Spinal cord (tissue), 10 donors: ENCODE results near the gene MED4. TPM values are rescaled to one million over a fixed set of nuclear protein-coding genes. Genes with fewer than 3 reads are reported as not detected.

ENCODE experiments used
- DNase-seq, 6 donors: peaks; one replicate each; pipeline versions ENCODE4 v3.0.0 to v3.0.0-alpha.2; 2013 to 2015; ENCODE audit warnings: low spot score in 6 of 6, low read depth in 4 of 6
- H3K27ac ChIP-seq: one replicate; pipeline ENCODE4 v1.5.1; 2013; ENCODE audit warnings: low read depth, low read length, control low read depth
- H3K27me3 ChIP-seq: one replicate; pipeline ENCODE4 v1.6.1; 2013; ENCODE audit warnings: low read length; ENCODE audit not compliant: control insufficient read depth, insufficient read depth
- H3K36me3 ChIP-seq: one replicate; pipeline ENCODE4 v1.6.1; 2013; ENCODE audit warnings: low read length; ENCODE audit not compliant: control insufficient read depth, insufficient read depth
- H3K4me1 ChIP-seq: one replicate; pipeline ENCODE4 v1.6.1; 2013; ENCODE audit warnings: low read length; ENCODE audit not compliant: control insufficient read depth, insufficient read depth
- H3K4me3 ChIP-seq: one replicate; pipeline ENCODE4 v1.5.1; 2013; ENCODE audit warnings: low read depth, low read length, control low read depth
- H3K9me3 ChIP-seq: one replicate; pipeline ENCODE4 v1.6.1; 2013; ENCODE audit warnings: low read length; ENCODE audit not compliant: control insufficient read depth, insufficient read depth
- WGBS: methylation state at CpG from one replicate; pipeline ENCODE4 v1.1.5; 2013; ENCODE audit warnings: missing lambda C conversion rate; ENCODE audit not compliant: insufficient coverage; 5-methylcytosine and 5-hydroxymethylcytosine counted together
- polyA plus RNA-seq, 2 donors: library from polyadenylated mRNA; unstranded; fragments of 120-200 nt; gene quantifications; one replicate each; pipeline ENCODE4 v1.2.1, GENCODE V29; 2013; ENCODE audit not compliant: insufficient read length in 2 of 2
- total RNA-seq, 2 donors: library from RNA; depleted of rRNA in 1 of 2; stranded (reverse); fragments of 120-200 nt in 1 of 2; fragments of >200 nt in 1 of 2; gene quantifications; one replicate each; pipeline versions ENCODE4 v1.2.3 to v1.2.4, GENCODE V29; 2013 to 2014
- donor health status: healthy.

The MED4 gene
- total and polyA plus RNA-seq, 4 donors: 44.7 to 73.7 (median 54.0) TPM

DNA sequence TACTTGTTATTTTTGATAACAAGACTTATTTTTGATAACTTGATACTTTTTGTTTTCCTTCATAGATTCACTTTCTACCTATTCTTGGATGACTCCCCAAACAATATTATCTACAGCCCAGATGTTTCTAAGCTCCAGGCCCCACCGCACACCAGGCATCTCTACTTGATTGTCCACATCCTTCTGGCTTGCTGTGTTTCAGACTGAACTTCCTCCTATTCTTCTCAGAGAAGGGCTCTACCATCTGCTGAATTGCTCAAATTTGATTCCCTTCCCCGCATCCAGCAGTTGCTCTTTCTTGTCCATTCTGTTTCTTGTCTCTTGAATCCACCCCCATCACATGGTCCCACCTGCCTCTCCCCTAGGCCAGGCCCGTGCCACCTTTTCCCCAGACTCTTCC is 44.4 kb downstream of the MED4 start:
- no peaks in the 10 kb centered on the region for H3K27me3 ChIP-seq
- H3K27ac ChIP-seq: no peak overlapping the region
- 89% methylated on average over 2 of the region's 3 CpGs for WGBS
- DNase-seq: no peak
- no peak overlapping the region for H3K4me3 ChIP-seq
- no peaks in the 10 kb centered on the region for H3K4me1 ChIP-seq
- H3K36me3 ChIP-seq: peaks cover 24% of the 10 kb centered on the region
- H3K9me3 ChIP-seq: no peaks in the 10 kb centered on the region

DNA sequence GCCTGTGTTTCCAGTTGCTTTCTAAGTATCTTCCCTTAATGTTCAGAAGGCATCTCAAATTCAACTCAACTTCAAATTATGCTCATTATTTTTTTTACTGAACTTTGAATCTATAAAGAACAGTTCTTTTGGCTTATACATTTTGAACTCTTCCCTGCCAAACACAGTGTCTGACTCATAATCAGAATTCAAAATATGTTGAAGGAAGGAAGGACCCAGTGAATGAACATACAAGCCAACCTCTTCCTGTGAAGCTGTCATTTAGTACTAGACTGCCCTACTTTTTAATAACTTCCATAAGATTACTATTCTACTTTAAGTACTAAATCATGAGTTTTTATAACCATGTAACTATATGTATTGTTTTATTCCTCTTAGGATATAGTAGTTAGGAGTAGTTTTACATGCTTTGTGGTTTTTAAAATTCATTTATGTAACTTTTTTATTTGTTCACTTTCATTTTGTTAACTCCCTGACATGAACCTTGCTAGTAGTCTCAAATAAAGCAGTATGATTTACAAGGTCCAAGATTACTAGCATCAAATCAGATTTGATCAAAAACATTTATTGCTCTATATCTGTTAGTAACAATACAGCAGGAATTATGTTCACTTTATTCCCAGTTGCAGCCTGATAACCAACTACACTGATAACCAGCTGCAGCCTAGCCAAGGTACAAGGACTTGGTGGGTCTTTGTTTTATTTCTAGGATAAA is 51.0 kb downstream of the MED4 start:
- H3K27ac ChIP-seq: no peak overlapping the region
- no peak overlapping the region for H3K4me3 ChIP-seq
- no peaks in the 10 kb centered on the region for H3K36me3 ChIP-seq
- no peaks in the 10 kb centered on the region for H3K27me3 ChIP-seq
- no peak for DNase-seq
- H3K9me3 ChIP-seq: no peaks in the 10 kb centered on the region
- no peaks in the 10 kb centered on the region for H3K4me1 ChIP-seq

- DNase-seq: no peak
- H3K27ac ChIP-seq: no peak overlapping the region
- no peaks in the 10 kb centered on the region for H3K27me3 ChIP-seq
- H3K36me3 ChIP-seq: no peaks in the 10 kb centered on the region
- peaks cover 4% of the 10 kb centered on the region for H3K4me1 ChIP-seq
- WGBS: 88% methylated on average over 1 of the region's 2 CpGs
- H3K9me3 ChIP-seq: no peaks in the 10 kb centered on the region
- H3K4me3 ChIP-seq: no peak overlapping the region
Observed at GRCh38 chr13:48042894-48043293, 52.0 kb downstream of the MED4 start.

DNA sequence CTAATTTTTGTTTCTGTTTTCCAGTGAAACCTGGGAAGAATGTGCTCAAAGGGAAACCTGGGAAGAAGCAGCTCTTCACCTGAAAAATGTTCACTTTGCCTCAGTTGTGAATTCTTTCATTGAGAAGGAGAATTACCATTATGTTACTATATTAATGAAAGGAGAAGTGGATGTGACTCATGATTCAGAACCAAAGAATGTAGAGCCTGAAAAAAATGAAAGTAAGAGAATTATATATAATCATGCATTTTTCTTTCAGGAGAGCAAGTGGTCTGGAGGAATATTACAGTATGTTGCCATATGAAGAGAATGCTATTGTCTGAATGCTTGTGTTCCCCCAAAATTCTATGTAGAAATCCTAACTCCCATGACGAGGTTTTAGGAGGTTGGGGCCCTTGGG is 54.0 kb downstream of the MED4 start:
- Histone ChIP-seq H3K9me3 (no peaks in the 10 kb centered on the region), H3K4me3 (no peak overlapping the region), H3K27me3 (no peaks in the 10 kb centered on the region), H3K27ac (no peak overlapping the region), H3K36me3 (no peaks in the 10 kb centered on the region), H3K4me1 (peaks cover 8% of the 10 kb centered on the region)
- no CpG with 5 or more reads among the region's 1 CpG for WGBS
- DNase-seq: no peak

- Histone ChIP-seq H3K4me1 (peaks cover 8% of the 10 kb centered on the region), H3K4me3 (no peak overlapping the region), H3K27ac (no peak overlapping the region), H3K9me3 (no peaks in the 10 kb centered on the region), H3K27me3 (no peaks in the 10 kb centered on the region), H3K36me3 (no peaks in the 10 kb centered on the region)
- DNase-seq: no peak
Observed at GRCh38 chr13:48040049-48040448, 54.9 kb downstream of the MED4 start.

- no peak overlapping the region for H3K4me3 ChIP-seq
- H3K9me3 ChIP-seq: no peaks in the 10 kb centered on the region
- H3K27ac ChIP-seq: no peak overlapping the region
- peaks cover 8% of the 10 kb centered on the region for H3K4me1 ChIP-seq
- WGBS: 100% methylated on average over 1 of the region's 1 CpG
- H3K36me3 ChIP-seq: no peaks in the 10 kb centered on the region
- DNase-seq: peak in 1 of 6 donors; percentile 2
- H3K27me3 ChIP-seq: no peaks in the 10 kb centered on the region
Observed at GRCh38 chr13:48038761-48039160, 56.1 kb downstream of the MED4 start.

DNA sequence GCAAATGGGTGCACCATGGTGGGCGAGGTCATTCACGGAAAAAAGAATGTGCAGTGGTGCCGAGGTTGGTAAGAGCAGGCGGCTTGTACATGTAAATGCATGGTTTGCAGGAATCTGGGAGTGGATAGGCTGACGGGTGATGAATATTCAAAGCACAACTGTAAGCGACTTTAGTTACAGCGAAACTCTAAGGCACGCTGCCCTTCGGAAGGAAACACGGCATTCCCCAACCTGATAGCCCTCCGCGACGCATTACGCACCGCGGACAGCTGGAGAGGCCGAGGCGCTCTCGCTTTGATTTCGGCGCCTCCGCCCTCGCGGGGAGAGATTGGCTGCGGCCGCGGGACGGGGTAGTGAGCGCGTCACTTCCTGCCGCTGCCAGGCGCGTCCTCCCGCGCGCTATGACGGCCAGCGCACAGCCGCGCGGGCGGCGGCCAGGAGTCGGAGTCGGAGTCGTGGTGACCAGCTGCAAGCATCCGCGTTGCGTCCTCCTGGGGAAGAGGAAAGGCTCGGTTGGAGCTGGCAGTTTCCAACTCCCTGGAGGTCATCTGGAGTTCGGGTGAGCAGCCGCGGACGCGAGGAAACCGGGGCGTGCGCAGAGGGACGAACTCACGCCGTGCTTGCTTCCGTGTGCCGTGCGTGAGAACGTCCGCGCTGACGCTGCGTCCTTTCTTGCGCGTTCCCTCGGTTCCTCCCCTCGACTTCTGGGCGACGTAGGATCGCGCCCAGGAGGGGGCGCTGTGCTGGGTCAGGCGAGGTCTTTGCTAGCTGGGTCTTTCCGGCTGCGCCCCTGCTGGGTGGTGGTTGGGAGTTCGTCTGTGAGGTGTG is 57.3 kb downstream of the MED4 start, which contains the start of gene NUDT15:
Gene NUDT15 (plus strand): TSS at position 381 of the 828 bp plus-strand sequence. CDS start 21 bp downstream, at position 402.
- Histone ChIP-seq H3K27me3 (no peaks in the 10 kb centered on the region), H3K4me3 (peak within 1 kb of the TSS; percentile 88), H3K4me1 (peaks cover 8% of the 10 kb centered on the region), H3K27ac (peak within 1 kb of the TSS; percentile 99), H3K9me3 (peaks cover 2% of the 10 kb centered on the region), H3K36me3 (no peaks in the 10 kb centered on the region)
- under 1% methylated on average over 73 of the region's 82 CpGs for WGBS
- peak; percentile 93 to 99 (median 96) for DNase-seq

DNA sequence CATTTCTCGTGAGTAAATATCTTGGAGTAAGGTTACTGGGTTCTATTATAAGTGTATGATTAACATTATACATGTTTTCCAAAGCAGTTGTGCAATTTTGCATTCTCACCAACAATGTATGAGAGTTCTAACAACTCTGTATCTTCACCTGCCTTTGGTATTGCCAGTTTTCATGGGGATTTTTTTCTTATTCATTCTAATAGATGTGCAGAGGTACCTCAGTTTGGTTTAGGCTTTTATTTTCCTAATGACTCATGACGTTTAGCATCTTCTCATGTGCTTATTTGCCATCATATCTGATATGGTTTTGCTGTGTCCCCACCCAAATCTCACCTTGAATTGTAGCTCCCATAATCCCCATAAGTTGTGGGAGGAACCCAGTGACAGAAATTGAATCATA is 65.0 kb downstream of the MED4 start:
- no peaks in the 10 kb centered on the region for H3K36me3 ChIP-seq
- H3K27ac ChIP-seq: no peak overlapping the region
- WGBS: no CpG with 5 or more reads among the region's 2 CpGs
- H3K4me3 ChIP-seq: no peak overlapping the region
- DNase-seq: no peak
- H3K9me3 ChIP-seq: peaks cover 8% of the 10 kb centered on the region
- no peaks in the 10 kb centered on the region for H3K4me1 ChIP-seq
- H3K27me3 ChIP-seq: no peaks in the 10 kb centered on the region

GRCh38 chr13:48028066-48028465 is 66.8 kb downstream of the MED4 start:
- H3K9me3 ChIP-seq: peaks cover 8% of the 10 kb centered on the region
- no peak overlapping the region for H3K4me3 ChIP-seq
- no peak overlapping the region for H3K27ac ChIP-seq
- no peaks in the 10 kb centered on the region for H3K27me3 ChIP-seq
- no peaks in the 10 kb centered on the region for H3K4me1 ChIP-seq
- no peak for DNase-seq
- no peaks in the 10 kb centered on the region for H3K36me3 ChIP-seq
